ENCODE measurements around the gene FADD.
A peak's percentile ranks its signal among the peaks of the same experiment; 100 is the strongest.

Gene FADD

DNA sequence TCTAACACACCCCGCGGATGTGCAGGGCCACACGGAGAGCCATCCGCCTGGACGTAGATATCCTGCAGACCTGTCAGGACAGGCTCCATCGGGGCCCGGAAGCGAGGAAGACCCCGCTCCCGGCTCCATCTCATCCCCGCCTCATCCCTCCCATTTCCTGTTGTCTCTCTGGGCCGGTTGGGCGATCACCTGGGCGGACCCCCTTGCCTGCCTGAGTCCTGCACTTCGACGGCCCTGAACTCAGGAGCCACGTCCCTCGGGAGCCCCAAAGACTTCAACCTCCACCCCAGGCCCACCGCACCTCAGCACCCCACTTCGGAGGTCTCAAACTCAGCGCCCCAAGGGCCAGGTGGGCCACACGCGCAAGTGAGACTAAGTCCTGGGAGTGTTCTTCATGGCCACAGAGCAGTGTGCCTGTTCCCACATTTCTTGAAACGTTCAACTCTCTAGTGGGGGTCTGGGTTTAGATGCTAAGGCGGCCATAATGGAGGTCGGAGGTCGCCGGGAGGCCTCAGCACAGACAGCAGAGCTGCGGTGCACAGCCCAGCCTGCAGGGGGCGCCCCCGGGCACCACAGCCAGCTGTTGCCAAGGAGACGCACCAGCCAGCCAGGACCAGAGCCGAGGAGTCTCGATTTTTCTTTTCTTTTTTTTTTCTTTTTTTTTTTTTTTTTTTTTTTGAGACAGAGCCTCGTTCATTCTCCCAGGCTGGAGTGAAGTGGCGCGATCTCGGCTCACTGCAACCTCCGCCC lies 26.0 kb upstream of the FADD start:
- peak; percentile 80 for DNase-seq (ENCODE audit: extremely low spot score)
- TF ChIP-seq, protein P1, sequence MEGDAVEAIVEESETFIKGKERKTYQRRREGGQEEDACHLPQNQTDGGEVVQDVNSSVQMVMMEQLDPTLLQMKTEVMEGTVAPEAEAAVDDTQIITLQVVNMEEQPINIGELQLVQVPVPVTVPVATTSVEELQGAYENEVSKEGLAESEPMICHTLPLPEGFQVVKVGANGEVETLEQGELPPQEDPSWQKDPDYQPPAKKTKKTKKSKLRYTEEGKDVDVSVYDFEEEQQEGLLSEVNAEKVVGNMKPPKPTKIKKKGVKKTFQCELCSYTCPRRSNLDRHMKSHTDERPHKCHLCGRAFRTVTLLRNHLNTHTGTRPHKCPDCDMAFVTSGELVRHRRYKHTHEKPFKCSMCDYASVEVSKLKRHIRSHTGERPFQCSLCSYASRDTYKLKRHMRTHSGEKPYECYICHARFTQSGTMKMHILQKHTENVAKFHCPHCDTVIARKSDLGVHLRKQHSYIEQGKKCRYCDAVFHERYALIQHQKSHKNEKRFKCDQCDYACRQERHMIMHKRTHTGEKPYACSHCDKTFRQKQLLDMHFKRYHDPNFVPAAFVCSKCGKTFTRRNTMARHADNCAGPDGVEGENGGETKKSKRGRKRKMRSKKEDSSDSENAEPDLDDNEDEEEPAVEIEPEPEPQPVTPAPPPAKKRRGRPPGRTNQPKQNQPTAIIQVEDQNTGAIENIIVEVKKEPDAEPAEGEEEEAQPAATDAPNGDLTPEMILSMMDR (IDR thresholded peaks at IDR 0.05; ENCODE audit: control extremely low read depth, extremely low read depth, low read depth, missing control alignments), result peak; percentile 40
- ChIA-PET CTCF (interaction anchor here (3.2 kb wide), 1 partner anchor 19 kb away, joined by 12 read pairs; no protein-coding TSS in a partner anchor), POLR2A (no interaction called here)

DNA sequence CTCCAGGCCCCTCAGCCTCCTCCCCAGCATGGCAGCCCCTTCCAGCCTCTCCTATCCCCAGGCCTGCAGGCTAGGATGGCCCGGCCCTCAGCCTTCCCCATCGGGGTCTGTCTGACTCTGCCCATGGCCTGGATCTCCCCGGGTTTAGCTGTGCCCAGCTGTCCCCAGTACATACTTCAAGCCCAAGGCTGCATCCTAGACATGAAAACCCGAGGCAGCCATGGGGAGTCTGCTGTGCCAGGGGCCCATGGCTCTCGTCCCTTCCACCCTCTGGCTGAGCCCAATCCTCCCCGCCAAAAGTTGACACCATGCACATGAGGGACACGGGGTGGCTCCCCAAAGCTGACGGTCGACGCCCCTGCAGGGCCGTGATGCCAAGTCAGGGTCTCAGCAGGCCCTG lies 22.2 kb upstream of the FADD start:
- ChIA-PET CTCF (no interaction called here), POLR2A (no interaction called here)
- DNase-seq (ENCODE audit: extremely low spot score), result no peak
- TF ChIP-seq, protein P1 (IDR thresholded peaks at IDR 0.05; ENCODE audit: control extremely low read depth, extremely low read depth, low read depth, missing control alignments), result no peak

DNA sequence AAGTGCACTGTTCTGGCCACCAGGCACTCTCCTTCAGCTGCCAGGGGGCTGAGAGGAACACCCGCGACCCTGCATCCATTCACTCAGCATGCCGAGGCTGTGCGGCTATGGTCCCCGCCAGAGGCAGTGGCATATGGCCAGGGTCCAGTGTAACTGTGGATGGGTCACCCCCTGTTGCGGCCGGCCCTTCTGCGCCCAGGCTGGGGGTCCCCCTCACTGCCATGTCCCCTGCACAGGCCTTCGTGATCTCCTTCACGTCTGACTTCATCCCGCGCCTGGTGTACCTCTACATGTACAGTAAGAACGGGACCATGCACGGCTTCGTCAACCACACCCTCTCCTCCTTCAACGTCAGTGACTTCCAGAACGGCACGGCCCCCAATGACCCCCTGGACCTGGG lies 20.8 kb upstream of the FADD start:
- POLR2A ChIA-PET, result no interaction called here
- TF ChIP-seq, protein P1 (IDR thresholded peaks at IDR 0.05; ENCODE audit: control extremely low read depth, extremely low read depth, low read depth, missing control alignments), result no peak
- DNase-seq (ENCODE audit: extremely low spot score), result no peak
- CTCF ChIA-PET, result no interaction called here

DNA sequence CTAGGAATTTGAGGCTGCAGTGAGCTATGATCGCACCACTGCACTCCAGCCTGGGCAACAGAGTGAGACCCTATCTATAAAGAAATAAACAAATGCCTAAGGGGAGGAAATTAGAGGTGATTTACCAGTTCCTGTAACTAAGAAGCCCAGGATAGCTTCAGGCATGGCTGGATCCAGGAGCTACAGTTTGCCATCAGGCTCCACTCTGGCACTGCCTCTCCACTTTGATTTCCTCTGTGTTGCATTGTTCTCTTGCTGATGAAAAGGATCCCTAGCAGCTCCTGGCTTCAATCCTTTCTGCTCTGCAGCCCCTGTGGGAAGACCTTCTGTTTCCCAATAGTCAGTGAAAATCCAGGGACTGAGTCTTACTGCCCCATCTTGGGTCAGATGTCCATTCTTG lies 20.1 kb upstream of the FADD start:
- TF ChIP-seq, protein P1 (IDR thresholded peaks at IDR 0.05; ENCODE audit: control extremely low read depth, extremely low read depth, low read depth, missing control alignments), result no peak
- CTCF ChIA-PET, result interaction anchor here (1.4 to 4.0 kb wide), 3 partner anchors 9 to 265 kb away, joined by 4 to 16 read pairs (median 10); no protein-coding TSS in a partner anchor
- POLR2A ChIA-PET, result no interaction called here

DNA sequence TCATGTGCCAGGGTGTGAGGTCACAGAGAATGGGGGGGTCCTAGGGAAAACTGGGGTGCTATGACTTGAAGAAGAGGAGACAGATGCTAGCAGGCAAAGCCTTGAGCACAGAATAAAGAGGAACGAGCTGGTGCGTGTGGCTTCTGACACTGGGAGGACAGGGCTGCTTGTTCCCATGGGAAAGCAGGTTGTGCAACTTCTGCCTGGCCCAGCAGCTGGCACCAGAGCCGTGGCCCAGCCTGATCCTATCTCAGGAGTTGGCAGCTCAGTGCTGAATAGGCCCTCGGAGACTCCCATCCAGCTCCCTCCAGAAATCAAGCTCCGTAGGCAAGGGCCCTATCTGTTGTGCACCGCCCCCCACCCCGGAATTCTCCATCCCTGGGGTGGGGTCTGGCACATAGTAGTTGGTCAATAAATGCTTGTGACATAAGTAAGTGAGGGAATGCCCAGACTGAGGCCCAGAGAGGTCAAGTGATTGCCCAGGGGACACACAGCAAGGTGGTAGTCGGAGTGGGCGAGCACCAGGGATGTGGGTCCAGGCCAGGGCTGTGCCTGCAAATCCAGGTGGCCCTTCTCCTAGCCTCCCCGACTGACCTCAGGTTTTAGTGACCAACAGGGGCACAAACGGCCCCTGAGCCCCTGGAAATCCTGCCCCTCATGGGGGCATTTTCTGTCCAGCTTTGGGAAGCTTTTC lies 19.5 kb upstream of the FADD start:
- no peak for DNase-seq (ENCODE audit: extremely low spot score)
- POLR2A ChIA-PET, result no interaction called here
- CTCF ChIA-PET, result interaction anchor here (1.4 to 4.0 kb wide), 3 partner anchors 8 to 265 kb away, joined by 4 to 16 read pairs (median 10); no protein-coding TSS in a partner anchor
- TF ChIP-seq, protein P1 (IDR thresholded peaks at IDR 0.05; ENCODE audit: control extremely low read depth, extremely low read depth, low read depth, missing control alignments), result no peak

More for the DNA sequence above, 20.1 kb upstream of the FADD start:
- no peak for DNase-seq (ENCODE audit: extremely low spot score)

DNA sequence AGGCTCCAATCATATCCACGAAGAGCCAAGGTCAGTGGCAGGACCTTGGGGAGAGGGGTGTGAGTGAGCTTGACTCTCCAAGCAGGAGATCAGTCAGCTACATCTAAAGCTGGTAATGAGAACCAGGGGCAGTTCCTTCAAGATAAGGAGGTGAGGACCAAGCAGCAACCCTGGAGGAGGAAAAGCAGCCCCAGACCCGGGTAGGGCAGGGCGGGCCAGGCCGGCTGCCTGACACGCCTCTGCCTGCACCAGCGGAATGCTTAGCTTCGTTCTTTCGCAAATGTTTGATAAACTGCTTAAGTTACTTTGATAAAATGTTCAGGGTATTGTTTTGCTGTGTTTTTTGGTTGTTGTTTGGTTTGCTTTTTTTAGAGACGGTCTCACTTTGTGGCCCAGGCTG lies 18.7 kb upstream of the FADD start:
- TF ChIP-seq, protein P1 (IDR thresholded peaks at IDR 0.05; ENCODE audit: control extremely low read depth, extremely low read depth, low read depth, missing control alignments), result no peak
- no peak for DNase-seq (ENCODE audit: extremely low spot score)
- ChIA-PET CTCF (interaction anchor here (2.3 to 4.0 kb wide), 2 partner anchors 12 to 266 kb away, joined by 10 to 16 read pairs; no protein-coding TSS in a partner anchor), POLR2A (no interaction called here)

Measured in GM10248 (cell line).